ENCODE results near the gene PMEPA1.

The PMEPA1 gene

GRCh38 chr20:57691699-57692098 lies 18.1 kb downstream of the PMEPA1 start:
- no peak for DNase-seq

- DNase-seq = no peak
Measured at GRCh38 chr20:57690525-57690924, 19.3 kb downstream of the PMEPA1 start.

- no peak for DNase-seq
Measured at GRCh38 chr20:57689745-57690481, 19.9 kb downstream of the PMEPA1 start.

- DNase-seq = no peak
Measured at GRCh38 chr20:57688864-57689263, 21.0 kb downstream of the PMEPA1 start.

GRCh38 chr20:57688295-57688694 lies 21.5 kb downstream of the PMEPA1 start:
- DNase-seq = no peak

GRCh38 chr20:57686931-57687652 lies 22.7 kb downstream of the PMEPA1 start:
- DNase-seq = no peak

- no peak for DNase-seq
Measured at GRCh38 chr20:57685146-57685758, 24.6 kb downstream of the PMEPA1 start.

- DNase-seq = no peak
Measured at GRCh38 chr20:57684808-57685140, 25.0 kb downstream of the PMEPA1 start.

- no peak for DNase-seq
Measured at GRCh38 chr20:57683881-57684807, 25.7 kb downstream of the PMEPA1 start.

GRCh38 chr20:57683287-57683686 lies 26.5 kb downstream of the PMEPA1 start:
- DNase-seq = no peak

GRCh38 chr20:57682184-57683101 lies 27.4 kb downstream of the PMEPA1 start:
- DNase-seq = no peak

GRCh38 chr20:57680934-57681914 lies 28.6 kb downstream of the PMEPA1 start:
- DNase-seq = peak; percentile 26

GRCh38 chr20:57680131-57680716 lies 29.6 kb downstream of the PMEPA1 start:
- no peak for DNase-seq

GRCh38 chr20:57679113-57679512 lies 30.7 kb downstream of the PMEPA1 start:
- DNase-seq = no peak

GRCh38 chr20:57678340-57678739 lies 31.5 kb downstream of the PMEPA1 start:
- no peak for DNase-seq

GRCh38 chr20:57677584-57677982 lies 32.2 kb downstream of the PMEPA1 start:
- DNase-seq = no peak

- no peak for DNase-seq
Measured at GRCh38 chr20:57676589-57677583, 32.9 kb downstream of the PMEPA1 start.

- DNase-seq = no peak
Measured at GRCh38 chr20:57675773-57676172, 34.0 kb downstream of the PMEPA1 start.

All from stimulated activated CD4-positive, alpha-beta T cell treated with anti-CD3 and anti-CD28 coated beads, Interleukin-15, amount 100 ng/mL, for 24 hours (primary cell).